ENCODE measurements around the gene AMPD3.

The AMPD3 gene

DNA sequence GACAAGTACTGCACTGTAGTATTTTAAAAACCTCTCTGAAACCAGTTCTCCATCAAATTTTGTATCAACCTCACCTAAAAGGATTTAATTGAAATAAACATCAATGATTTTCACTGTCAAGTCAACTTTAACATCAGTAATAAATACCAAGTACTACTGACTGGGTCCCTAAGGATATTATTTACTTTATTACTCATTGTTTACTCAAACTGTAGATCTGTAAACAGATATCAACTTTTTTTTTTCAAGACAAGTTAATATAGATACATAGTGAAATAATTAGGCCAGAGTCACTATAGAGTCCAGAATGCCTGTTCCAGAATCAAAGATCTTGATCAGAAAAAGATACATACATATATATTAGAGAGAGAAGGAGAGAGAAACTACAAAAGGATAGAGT, 84.3 kb downstream of the AMPD3 start:
- H3K36me3 ChIP-seq (replicated peaks; ENCODE audit: low read depth, low read length), result no peaks in the 10 kb centered on the region
- peaks cover 9% of the 10 kb centered on the region for H3K79me2 ChIP-seq (ENCODE audit: low read length)
- no peaks in the 10 kb centered on the region for H3K27me3 ChIP-seq (ENCODE audit: low read depth, low read length)
- H3K4me1 ChIP-seq (ENCODE audit: low read length), result peaks cover 10% of the 10 kb centered on the region
- no peak overlapping the region for H3K27ac ChIP-seq (ENCODE audit: low read length)
- H3K4me2 ChIP-seq (ENCODE audit: low read length), result no peak overlapping the region
- H4K20me1 ChIP-seq (ENCODE audit: insufficient read depth, low read length), result no peaks in the 10 kb centered on the region
- no peaks in the 10 kb centered on the region for H3K9me3 ChIP-seq (ENCODE audit: insufficient read depth, low read length)
- no peak for TF ChIP-seq EZH2phosphoT487 (IDR thresholded peaks at IDR 0.05; ENCODE audit: low read depth)
- no peak for TF ChIP-seq CTCF (IDR thresholded peaks at IDR 0.05; ENCODE audit: low read depth, low read length)
- H2AFZ ChIP-seq (ENCODE audit: low read depth, low read length), result no peak overlapping the region
- no peak overlapping the region for H3K4me3 ChIP-seq (ENCODE audit: low read length)
- no peak overlapping the region for H3K9ac ChIP-seq (ENCODE audit: low read length)

GRCh38 chr11:10540546-10540914, 85.5 kb downstream of the AMPD3 start:
- peaks cover 9% of the 10 kb centered on the region for H3K79me2 ChIP-seq (ENCODE audit: low read length)
- no peaks in the 10 kb centered on the region for H4K20me1 ChIP-seq (ENCODE audit: insufficient read depth, low read length)
- no peaks in the 10 kb centered on the region for H3K27me3 ChIP-seq (ENCODE audit: low read depth, low read length)
- no peak overlapping the region for H3K27ac ChIP-seq (ENCODE audit: low read length)
- peak overlapping the region; percentile 78 for H3K9ac ChIP-seq (ENCODE audit: low read length)
- H2AFZ ChIP-seq (ENCODE audit: low read depth, low read length), result no peak overlapping the region
- no peak for TF ChIP-seq EZH2phosphoT487 (IDR thresholded peaks at IDR 0.05; ENCODE audit: low read depth)
- TF ChIP-seq CTCF (IDR thresholded peaks at IDR 0.05; ENCODE audit: low read depth, low read length), result no peak
- H3K9me3 ChIP-seq (ENCODE audit: insufficient read depth, low read length), result no peaks in the 10 kb centered on the region
- H3K36me3 ChIP-seq (replicated peaks; ENCODE audit: low read depth, low read length), result no peaks in the 10 kb centered on the region
- peak overlapping the region; percentile 96 for H3K4me2 ChIP-seq (ENCODE audit: low read length)
- H3K4me1 ChIP-seq (ENCODE audit: low read length), result peaks cover 10% of the 10 kb centered on the region
- H3K4me3 ChIP-seq (ENCODE audit: low read length), result peak overlapping the region; percentile 89

DNA sequence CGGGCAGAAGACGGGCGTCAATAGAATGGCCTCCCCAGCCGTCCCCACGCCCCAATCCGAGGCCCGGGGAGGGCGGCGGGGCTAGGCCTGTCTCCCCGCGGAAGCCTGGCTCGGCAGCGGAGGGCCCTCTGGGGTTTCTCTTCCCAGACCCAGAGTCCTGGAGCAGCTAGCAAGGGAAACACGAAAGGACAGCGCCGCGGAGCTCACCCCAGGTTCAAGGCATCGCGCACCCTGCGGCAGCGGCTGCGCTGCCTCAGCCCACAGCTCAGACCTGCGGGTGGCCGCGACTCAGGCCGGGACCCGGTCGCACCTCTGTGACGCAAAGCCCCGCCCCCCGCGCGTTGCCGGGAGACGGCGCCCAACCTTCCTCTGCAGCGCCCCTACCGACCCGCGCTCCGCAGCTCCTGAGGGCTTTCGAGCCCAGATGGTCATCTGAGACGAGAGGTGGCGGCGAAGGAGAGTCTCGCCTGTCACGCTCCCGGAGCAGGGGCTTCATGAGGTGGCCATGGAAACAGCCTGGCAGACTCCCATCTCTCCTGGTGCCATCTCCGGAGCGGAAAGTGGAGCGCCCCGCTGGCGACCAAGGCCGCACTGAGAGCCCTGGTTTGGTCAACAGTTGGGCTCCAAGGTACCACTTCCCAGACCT, 86.0 kb downstream of the AMPD3 start, which contains the start of gene RNF141:
RNF141 (minus strand) TSS at position 273 of the 646 bp plus-strand sequence. CDS start 7,029 bp downstream, outside the sequence.
- Histone ChIP-seq H3K9me3 (ENCODE audit: insufficient read depth, low read length) (no peaks in the 10 kb centered on the region), H3K9ac (ENCODE audit: low read length) (peak within 1 kb of the TSS; percentile 78), H3K79me2 (ENCODE audit: low read length) (peaks cover 9% of the 10 kb centered on the region), H3K4me1 (ENCODE audit: low read length) (peaks cover 10% of the 10 kb centered on the region), H2AFZ (ENCODE audit: low read depth, low read length) (peak within 1 kb of the TSS; percentile 94), H4K20me1 (ENCODE audit: insufficient read depth, low read length) (no peaks in the 10 kb centered on the region), H3K4me3 (ENCODE audit: low read length) (peak within 1 kb of the TSS; percentile 89), H3K36me3 (replicated peaks; ENCODE audit: low read depth, low read length) (no peaks in the 10 kb centered on the region), H3K27ac (ENCODE audit: low read length) (no peak within 1 kb of the TSS; the same call in 1 of the 2 replicates), H3K27me3 (ENCODE audit: low read depth, low read length) (no peaks in the 10 kb centered on the region), H3K4me2 (ENCODE audit: low read length) (peak within 1 kb of the TSS; percentile 96)
- TF ChIP-seq CTCF (IDR thresholded peaks at IDR 0.05; ENCODE audit: low read depth, low read length) (peak; percentile 64), EZH2phosphoT487 (IDR thresholded peaks at IDR 0.05; ENCODE audit: low read depth) (no peak)

DNA sequence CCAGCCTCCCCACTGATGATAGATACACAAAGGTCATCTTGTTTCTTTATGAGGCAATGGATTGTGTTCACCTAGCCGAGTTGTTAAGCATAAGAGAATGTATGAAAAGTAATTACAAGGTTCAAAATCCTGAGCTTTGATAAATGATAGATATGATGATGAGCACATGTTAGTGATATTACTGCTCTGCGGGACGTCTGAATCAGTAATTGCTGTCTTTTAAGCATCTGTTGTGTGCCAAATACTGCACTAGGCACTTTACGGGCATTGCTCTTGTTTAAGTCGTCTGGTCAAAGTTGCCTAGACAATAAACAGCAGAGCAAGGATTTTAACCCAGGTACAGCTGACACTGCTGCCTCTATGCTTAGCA, 86.5 kb downstream of the AMPD3 start:
- H3K9me3 ChIP-seq (ENCODE audit: insufficient read depth, low read length), result no peaks in the 10 kb centered on the region
- H2AFZ ChIP-seq (ENCODE audit: low read depth, low read length), result peak overlapping the region; percentile 94
- peak overlapping the region; percentile 89 for H3K4me3 ChIP-seq (ENCODE audit: low read length)
- peak overlapping the region; percentile 96 for H3K4me2 ChIP-seq (ENCODE audit: low read length)
- no peaks in the 10 kb centered on the region for H3K36me3 ChIP-seq (replicated peaks; ENCODE audit: low read depth, low read length)
- no peaks in the 10 kb centered on the region for H3K27me3 ChIP-seq (ENCODE audit: low read depth, low read length)
- TF ChIP-seq CTCF (IDR thresholded peaks at IDR 0.05; ENCODE audit: low read depth, low read length) (no peak), EZH2phosphoT487 (IDR thresholded peaks at IDR 0.05; ENCODE audit: low read depth) (no peak)
- peaks cover 10% of the 10 kb centered on the region for H3K4me1 ChIP-seq (ENCODE audit: low read length)
- peaks cover 9% of the 10 kb centered on the region for H3K79me2 ChIP-seq (ENCODE audit: low read length)
- H3K27ac ChIP-seq (ENCODE audit: low read length), result no peak overlapping the region
- H3K9ac ChIP-seq (ENCODE audit: low read length), result peak overlapping the region; percentile 64
- no peaks in the 10 kb centered on the region for H4K20me1 ChIP-seq (ENCODE audit: insufficient read depth, low read length)
